ENCODE data around the gene KAT2A.
A peak's percentile ranks its signal among the peaks of the same experiment; 100 is the strongest.

Gene KAT2A

DNA sequence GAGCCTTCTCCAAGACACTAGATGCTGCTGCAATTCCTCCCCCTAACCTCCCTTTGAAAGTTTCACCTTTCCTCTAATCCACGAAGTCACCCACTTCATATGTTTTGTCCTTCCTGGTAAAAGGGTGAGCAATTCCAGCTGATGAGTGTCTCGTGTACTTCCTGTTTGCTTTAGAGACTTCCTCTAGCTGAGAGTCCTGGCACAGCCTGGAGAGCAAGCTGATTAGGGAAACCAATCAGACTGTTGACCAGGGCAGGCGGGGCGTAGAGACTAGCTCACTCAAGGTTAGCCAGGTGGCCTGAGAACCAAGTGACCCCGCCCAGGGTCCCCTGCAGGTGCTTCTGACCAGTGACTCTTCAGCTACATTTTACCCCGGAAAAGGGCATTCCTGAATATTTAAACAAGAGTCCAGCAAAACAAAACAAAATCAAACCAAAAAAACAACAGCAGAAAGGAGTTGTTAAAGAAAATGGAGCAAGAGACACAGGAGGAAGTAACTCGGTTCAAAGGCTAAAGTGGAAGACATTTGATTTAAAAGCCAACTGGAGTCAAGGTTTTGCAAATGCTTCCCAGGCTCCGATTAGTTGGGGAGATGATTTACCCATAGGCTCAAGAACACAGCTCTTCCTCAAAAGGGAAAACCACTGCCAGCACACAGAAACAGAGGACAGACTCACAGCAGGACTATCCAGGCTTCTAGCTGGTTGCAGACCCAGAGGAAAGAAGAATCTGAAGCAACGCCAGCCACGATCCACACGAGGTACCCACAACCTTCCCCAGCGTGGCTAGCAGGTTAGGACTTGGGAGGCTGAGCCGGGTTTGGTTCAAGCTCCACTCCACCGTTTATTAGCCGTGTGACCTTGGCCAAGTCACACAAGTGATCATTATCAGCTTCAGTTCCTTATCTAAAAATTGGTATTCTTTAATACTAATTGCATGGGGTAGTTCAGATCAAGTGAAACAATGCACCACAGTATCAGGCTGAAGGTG, 14.8 kb upstream of the KAT2A start:
- DNase-seq (ENCODE audit: low read depth) = peak; percentile 77

DNA sequence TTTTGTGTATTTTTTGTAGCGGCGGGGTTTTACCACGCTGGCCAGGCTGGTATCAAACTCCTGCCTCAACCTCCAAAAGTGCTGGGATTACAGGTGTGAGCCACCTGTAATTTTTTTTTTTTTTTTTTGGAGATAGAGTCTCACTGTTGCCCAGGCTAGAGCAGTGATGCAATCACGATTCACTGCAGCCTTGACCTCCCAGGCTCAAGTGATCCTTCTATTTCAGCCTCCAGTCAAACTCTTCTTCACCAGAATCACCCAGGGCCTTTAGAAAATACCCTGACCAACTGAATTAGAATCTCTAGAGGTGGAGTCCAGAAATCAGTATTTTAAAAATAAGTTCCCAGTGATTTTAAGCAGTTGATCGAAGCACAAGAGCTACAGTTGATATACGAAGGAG, 14.0 kb upstream of the KAT2A start:
- no peak for DNase-seq (ENCODE audit: low read depth)

DNA sequence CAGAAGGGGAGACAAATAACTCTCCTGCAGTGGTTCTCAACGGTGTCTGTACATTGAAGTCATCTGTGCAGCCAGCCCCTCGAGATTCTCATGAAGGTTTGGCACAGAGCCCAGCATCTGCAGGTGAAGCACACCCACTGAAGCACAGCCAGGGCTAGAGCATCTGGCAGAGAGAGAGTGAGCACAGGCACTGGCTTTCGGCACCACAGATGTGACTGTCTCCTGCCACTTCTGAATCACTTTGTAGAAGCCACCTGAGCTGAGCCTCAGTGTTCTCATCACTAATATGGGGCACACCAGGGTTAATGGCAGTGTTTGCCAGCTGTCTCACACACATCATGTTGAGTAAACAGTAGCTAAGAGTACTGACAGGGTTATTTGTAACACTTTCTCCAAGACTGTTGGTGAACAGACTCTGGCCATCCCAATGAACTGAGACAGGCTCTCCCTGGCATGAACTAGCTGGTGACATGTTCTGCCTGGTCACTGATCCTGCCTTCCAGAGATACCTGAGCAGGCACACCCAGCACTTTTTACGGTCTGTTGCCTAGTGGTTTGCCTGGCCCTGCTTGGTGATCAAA, 12.4 kb upstream of the KAT2A start:
- DNase-seq (ENCODE audit: low read depth) = peak; percentile 6

GRCh38 chr17:42132941-42133340, 11.8 kb upstream of the KAT2A start:
- peak; percentile 92 for DNase-seq (ENCODE audit: low read depth)

DNA sequence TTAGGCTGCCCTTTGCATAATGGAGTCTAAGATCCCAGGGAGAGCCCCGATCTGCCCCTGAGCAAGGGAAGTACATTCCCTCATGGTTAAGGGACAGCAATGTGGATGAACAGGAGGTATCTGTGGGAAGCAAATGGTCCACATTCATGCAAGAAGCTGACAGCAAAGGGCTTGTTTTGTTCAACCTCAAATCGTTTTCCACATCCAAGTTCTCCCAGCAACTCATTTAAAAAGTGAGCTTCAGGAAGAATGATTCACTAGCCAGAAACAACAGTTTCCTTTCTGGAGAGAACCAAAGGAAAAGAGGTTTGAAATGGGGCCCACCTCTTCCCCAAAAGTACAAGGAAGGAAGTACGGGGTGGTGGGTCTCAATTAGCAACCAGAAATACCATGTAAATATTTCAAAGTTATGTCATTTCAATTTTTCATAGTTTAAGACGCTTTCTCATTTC, 10.8 kb upstream of the KAT2A start:
- DNase-seq (ENCODE audit: low read depth) = peak; percentile 43

GRCh38 chr17:42131232-42131631, 10.1 kb upstream of the KAT2A start:
- DNase-seq (ENCODE audit: low read depth) = no peak

DNA sequence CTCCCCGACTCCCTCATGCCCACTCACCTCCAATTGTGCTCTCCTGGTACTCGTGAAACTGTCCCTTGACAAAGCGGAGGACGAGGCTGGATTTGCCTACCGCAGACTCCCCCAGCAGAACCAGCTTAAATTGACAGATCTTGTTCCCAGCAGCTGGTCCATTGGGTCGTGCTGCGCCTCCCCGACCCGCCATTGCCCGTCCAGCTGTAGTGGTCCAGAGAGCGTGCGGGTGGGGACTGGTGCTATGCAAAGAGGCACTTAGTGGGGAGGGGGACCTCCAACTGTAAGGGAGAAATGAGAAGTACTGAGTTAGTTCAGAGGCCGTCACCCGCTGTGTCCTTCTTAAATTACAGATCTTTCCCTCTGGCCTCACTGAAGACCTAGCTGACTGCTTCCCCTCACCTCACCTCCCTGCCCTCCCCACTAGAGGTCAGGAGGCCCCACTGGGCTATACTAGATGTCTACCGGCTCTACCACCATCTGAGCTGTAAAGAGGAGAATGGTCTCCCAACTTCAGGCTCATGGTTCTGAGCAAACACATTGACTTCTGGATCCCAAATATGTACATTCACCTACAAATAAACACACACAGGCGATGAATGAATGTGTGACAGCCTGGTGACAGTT, 9.3 kb upstream of the KAT2A start:
- DNase-seq (ENCODE audit: low read depth) = no peak

GRCh38 chr17:42129109-42129837, 8.1 kb upstream of the KAT2A start:
- no peak for DNase-seq (ENCODE audit: low read depth)

GRCh38 chr17:42127414-42127813, 6.2 kb upstream of the KAT2A start:
- no peak for DNase-seq (ENCODE audit: low read depth)

- no peak for DNase-seq (ENCODE audit: low read depth)
These were observed 5.7 kb upstream of the KAT2A start for GRCh38 chr17:42126836-42127235.

- no peak for DNase-seq (ENCODE audit: low read depth)
These were observed 4.4 kb upstream of the KAT2A start for GRCh38 chr17:42125565-42125964.

- DNase-seq (ENCODE audit: low read depth) = no peak
These were observed 3.1 kb upstream of the KAT2A start for GRCh38 chr17:42124256-42124655.

DNA sequence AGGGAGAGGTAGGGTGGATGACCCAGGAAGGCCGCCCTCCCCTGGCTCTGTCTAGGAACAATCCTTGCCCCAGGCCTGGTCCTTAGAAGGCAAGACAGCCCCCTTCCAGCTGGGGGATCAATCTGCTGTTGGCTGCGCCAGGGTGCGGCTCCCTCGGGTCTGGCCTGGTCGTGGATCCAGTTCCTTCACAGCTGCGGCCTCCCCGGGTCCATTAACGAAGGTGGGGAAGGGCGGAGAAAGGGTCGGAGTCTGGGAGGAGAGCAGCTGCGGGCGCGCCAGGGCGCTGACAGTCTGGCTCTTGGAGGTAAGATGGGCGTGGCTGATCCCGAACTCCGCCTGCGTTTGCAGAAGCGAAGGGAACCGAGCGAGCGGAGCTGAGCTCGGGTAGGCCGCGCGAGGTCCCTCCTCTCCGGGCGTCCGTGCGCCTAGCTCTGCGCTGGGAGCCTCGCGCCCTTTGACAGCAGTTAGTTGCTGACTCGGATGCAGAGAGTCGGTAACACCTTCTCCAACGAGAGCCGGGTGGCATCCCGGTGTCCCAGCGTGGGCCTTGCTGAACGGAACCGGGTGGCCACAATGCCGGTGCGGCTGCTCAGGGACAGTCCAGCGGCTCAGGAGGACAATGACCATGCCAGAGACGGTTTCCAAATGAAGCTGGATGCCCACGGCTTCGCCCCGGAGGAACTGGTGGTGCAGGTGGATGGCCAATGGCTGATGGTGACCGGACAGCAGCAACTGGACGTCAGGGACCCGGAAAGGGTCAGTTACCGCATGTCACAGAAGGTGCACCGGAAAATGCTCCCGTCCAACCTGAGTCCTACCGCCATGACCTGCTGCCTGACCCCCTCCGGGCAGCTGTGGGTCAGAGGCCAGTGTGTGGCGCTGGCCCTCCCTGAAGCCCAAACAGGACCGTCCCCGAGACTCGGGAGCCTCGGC, 1.5 kb upstream of the KAT2A start, which contains the start of gene HSPB9:
TSS of gene HSPB9 (plus strand) at position 434 of the 933 bp plus-strand sequence. CDS start at position 481, 47 bp downstream.
- no peak for DNase-seq (ENCODE audit: low read depth)

GRCh38 chr17:42120161-42120769, 902 bp downstream of the KAT2A start:
- peak; percentile 12 for DNase-seq (ENCODE audit: low read depth)

DNA sequence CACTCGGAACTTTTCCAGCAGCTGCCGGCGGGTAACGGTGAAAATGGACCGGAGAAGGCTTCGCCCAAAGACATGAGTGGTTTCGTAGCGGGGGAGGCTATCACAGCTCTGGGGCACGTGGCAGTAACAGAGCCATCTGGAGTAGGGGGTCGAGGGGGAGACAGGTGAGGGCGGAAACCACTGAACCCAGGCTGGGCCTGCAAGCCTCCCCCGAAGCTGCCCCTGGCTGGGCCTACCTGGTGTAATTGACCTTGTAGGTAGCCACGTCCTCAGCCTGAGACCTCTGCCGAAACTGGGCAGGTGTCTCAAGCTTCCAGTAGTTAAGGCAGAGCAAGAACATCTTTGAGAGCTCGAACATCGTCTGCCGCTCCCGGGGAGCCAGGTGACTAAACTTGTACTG, 1.9 kb downstream of the KAT2A start:
- DNase-seq (ENCODE audit: low read depth) = no peak

DNA sequence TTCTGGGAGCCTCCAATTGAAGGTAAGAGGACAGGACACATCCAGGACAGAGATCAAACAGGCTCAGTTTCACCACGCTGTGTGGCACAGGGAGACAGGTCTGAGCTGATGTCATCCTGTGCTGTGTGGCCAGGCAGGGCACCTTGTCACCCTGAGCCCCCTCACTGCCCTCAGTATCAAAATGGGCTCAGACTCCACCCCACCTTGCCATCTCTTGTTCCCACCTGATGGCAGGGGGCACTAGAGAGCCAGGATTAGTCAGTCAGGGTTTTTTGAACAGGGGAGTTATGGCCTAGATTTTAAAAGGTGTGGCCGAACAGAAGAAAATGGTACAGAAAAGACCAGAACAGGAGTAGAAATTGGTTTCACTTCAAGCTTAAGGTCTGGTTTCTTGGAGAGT, 2.6 kb downstream of the KAT2A start:
- DNase-seq (ENCODE audit: low read depth) = peak; percentile 41

GRCh38 chr17:42118126-42118510, 3.0 kb downstream of the KAT2A start:
- no peak for DNase-seq (ENCODE audit: low read depth)

GRCh38 chr17:42117397-42118125, 3.6 kb downstream of the KAT2A start:
- no peak for DNase-seq (ENCODE audit: low read depth)

- DNase-seq (ENCODE audit: low read depth) = peak; percentile 81
These were observed 4.3 kb downstream of the KAT2A start for GRCh38 chr17:42116705-42117396.
